Stimulated activated CD8-positive, alpha-beta memory T cell treated with anti-CD3 and anti-CD28 coated beads, Interleukin-4, amount 100 ng/mL, for 1 hour (primary cell): ENCODE results near the gene SLC7A14.

Experiments
- DNase-seq, 2 donors: peaks; one replicate each; pipeline ENCODE4 v3.0.0-alpha.2; 2020; ENCODE audit warnings: low read depth in 2 of 2, low spot score in 1 of 2

SLC7A14 gene

GRCh38 chr3:170585937-170586310 lies at the start of gene SLC7A14:
Gene SLC7A14 (minus strand): TSS chr3:170586075. CDS start chr3:170526936, 59,139 bp downstream.
- DNase-seq = no peak

GRCh38 chr3:170635385-170635735 lies 49.5 kb upstream of the SLC7A14 start:
- no peak for DNase-seq

DNA sequence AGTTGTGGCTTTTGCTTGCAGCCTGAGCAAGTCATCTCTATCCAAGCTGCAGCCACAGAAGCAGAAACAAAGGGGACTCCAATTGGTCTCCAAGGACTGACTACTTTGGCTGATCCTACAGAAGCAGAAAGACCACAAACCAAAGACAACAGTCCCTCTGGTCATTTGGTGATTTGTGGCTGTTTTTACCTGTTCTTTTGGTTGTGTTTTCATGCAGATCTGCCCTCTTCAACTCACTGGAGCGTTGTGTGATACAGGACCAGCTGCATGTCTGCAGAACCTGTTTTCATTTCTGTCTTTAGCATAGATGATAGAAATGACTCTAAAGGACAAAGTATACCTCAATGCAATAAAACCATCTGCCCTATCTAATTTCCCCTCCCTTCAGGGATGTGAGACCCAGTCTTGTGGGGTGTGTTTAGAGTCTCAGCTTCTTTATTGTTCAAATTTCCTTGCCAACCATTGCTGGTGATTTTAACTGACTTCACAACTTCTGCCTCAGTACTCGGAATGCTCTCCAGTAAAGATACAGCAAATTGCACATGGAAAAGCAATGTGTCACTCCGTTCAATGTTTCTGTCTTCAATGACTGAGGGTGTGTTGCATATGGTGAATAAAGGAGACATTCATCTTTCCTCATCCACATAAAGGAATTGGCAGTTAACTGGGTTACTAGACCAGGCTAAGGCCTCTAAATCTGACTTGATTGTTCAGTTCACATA lies 48.9 kb upstream of the SLC7A14 start:
- no peak for DNase-seq

DNA sequence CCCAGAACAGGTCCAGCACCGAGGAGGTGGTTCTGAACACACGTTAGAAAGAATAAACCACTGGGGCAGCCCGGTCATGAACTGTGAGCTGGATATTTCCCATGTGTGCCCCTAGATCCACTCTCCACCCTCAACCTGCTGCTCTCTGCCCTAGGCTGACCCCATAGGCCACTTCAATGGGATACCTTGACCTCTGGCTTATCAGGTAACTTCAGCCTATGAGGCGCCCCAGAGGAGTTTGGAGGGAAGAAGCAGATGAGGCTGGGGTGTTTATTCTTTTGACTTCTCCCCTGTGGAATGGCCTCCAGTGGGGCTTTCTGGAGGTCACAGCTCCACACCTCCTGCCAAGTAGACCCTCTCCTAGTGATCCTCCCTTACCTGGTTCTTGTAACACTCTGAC lies 47.7 kb upstream of the SLC7A14 start:
- DNase-seq = no peak

DNA sequence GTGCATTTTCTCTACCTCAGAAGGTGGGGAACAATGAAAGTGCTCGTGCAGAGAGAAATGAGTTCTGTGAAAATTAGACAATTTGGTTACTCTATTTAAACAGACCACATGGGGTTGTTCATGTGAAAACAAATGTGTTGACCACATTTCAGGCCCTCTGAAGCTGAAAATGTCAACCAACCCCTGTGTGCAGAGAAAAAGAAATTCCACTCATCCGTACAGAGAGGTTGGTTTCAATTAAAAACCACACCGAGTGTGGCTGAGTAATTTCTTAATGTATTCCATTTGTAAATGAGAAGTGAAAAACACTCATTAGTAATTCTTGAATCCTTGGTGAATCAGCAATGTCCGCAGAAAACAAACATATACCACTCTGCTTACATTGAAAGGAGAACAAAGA lies 46.9 kb upstream of the SLC7A14 start:
- no peak for DNase-seq

DNA sequence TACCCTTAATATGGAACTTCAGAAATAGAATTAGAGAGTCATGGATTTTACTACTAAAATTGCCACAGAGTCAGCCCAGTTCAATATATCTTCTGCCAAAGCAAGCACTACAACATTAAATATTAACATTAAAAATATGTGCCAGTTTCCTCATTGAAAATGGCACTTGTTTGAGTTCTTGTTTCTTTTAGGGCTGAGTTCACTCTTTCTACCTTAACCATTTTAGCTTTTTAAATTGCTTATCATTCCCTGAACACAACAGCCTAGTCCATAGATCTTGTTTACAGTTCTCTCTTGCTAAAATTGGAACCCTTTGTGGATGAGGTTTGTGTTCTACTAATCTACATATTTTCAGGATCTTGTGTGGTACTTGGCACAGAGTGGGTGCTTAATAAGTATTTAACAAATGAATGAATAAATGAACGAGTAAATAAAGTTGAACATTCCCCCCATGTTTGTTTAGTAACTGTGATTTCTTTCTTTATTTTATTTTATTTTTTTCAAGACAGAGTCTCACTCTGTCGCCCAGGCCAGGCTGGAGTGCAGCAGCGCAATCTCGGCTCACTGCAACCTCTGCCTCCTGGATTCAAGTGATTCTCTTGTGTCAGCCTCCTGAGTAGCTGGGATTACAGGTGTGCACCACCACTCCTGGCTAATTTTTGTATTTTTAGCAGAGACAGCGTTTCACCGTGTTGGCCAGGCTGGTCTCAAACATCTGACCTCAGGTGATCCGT lies 46.0 kb upstream of the SLC7A14 start:
- DNase-seq = no peak

- no peak for DNase-seq
Measured at GRCh38 chr3:170623524-170623923, 37.6 kb upstream of the SLC7A14 start.

- DNase-seq = no peak
Measured at GRCh38 chr3:170622369-170623159, 36.7 kb upstream of the SLC7A14 start.

DNA sequence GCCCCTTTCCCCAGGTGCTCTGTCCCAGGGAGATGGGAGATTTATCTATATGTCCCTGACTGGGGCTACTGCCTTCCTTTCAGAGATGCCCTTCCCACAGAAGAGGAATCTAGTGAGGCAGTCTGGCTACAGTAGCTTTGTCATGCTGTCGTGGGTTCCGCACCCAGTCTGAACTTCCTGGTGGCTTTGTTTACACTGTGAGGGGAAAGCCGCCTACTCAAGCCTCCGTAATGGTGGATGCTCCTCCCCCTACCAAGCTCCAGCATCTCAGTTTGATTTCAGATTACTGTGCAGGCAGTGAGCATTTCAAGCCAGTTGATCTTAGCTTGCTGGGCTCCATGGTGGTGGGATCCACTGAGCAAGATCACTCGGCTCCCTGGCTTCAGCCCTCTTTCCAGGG lies 35.4 kb upstream of the SLC7A14 start:
- no peak for DNase-seq

GRCh38 chr3:170614214-170614966 lies 28.5 kb upstream of the SLC7A14 start:
- no peak for DNase-seq

- DNase-seq = no peak
Measured at GRCh38 chr3:170611751-170612150, 25.9 kb upstream of the SLC7A14 start.

GRCh38 chr3:170610321-170610884 lies 24.5 kb upstream of the SLC7A14 start:
- DNase-seq = no peak

DNA sequence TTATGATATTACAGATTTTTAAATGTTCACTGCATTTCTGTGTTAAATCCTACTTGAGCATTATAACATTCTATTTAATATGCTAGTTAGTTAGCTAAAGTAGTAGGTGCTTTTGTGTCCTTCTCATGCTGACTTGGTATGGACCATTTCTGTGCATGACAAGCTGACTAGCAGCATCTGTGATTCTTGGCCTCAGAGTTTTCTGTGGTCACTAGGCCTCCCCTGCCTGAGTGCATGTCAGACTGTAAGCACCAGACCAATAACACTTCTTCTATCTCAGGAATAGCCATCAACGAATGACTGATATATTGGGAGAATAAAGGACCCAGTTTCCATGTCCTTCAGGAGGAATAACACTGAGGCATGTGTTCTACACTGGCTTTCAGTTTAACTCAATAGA lies 22.6 kb upstream of the SLC7A14 start:
- DNase-seq = no peak

DNA sequence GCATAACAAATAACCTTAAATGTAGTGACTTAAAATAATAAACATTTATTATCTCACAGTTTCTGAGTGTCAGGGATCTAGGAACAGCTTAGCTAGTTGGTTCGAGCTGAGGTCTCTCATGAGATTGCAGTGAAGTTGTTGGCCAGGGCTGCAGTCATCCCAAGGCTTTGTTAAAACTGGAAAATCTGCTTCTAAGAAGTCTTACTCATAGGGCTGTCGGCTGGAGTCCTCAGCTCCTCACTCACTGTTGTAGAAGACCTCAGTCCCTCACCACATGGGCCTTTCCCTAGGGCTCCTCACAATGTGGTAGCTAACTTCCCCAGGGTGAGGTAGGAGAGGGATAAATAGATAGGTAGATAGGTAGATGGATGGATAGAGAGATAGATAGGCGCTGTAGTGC lies 20.8 kb upstream of the SLC7A14 start:
- DNase-seq = no peak

DNA sequence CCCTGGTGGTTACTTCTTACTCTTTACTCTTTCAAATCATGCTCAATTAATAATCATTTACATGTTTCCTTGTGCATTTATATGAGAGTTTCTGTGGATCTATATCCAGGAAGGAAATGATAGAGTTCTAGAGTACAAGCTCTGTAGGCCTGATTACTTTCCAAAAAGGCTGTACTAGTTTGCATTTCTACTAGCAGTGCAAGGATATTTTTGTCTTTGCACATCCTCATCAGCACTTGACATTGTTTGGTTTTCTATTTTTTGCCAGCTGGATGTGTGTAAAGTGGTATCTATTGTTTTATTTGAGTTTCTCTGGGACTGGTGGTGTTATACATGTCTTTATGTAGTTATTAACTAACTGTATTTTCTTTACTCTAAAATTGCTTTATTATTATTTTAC lies 19.6 kb upstream of the SLC7A14 start:
- no peak for DNase-seq

- DNase-seq = no peak
Measured at GRCh38 chr3:170603770-170604510, 18.1 kb upstream of the SLC7A14 start.

DNA sequence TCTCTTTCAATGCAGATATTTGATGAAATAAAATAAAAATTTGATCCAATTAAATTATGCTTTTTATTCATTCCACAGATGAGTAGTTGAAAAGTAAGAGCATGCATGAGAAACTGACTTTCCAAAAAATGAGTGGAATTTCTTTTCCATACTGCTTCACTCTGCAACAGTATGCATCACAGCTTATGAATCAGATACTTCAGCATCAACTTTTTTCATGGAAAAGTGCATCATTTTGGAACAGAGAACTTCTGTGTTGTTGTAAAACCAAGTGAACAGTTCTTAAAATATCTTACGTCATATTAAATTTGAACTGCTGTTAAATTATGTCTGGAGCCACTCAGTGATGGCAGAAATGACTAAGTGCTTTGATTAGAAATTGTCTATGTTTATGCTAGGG lies 16.7 kb upstream of the SLC7A14 start:
- no peak for DNase-seq

- DNase-seq = no peak
Measured at GRCh38 chr3:170600005-170600624, 14.2 kb upstream of the SLC7A14 start.

DNA sequence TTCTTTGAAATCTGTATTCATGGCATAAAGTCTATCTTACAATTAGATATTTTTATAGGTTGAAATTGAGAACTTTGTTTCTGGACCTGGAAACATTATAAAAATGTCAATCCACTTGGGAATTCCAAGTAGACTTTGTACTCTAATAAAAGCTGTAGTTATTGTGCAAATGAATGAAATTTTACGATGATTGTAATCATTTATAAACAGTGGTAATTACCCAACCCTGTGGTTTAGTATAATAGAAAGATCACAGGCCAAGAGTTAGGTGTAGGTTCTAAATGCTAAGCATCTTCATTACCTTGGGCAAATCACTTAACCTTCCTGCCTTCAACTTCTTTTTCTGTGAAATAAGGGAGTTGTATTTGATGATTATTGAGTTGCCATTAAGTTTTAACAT lies 13.2 kb upstream of the SLC7A14 start:
- DNase-seq = no peak

DNA sequence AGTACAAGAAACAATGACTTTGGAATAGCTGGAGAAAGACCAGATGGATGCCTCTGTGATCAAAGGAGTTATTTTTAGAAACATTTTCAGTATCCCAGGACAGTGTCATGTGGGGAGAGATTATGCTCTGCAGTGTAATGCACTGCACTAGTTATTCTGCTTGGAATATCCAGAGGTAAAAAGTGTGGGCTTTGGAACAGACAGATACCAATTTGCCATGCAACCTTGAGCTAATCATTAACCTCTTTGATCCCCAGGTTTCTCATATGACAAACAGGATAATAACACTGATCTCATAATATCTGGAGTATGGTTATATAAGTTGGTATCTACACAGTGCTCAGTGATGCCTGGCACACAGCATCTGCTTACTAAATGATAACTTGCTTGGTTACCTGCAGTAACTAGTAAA lies 12.2 kb upstream of the SLC7A14 start:
- no peak for DNase-seq
